GM18498 (cell line): ENCODE results near the gene MRPL52.
A peak's percentile ranks its signal among the peaks of the same experiment; 100 is the strongest.
"Not testable (repeated sequence)": the region's sequence is repeated elsewhere in the genome, so short reads cannot be mapped to it uniquely, and the experiment has no call there.

ENCODE experiments used
- ATAC-seq: cut with Tn5 transposase; IDR thresholded peaks from one replicate; pipeline ENCODE4 v1.9.1; 2021; ENCODE audit warnings: mild to moderate bottlenecking, moderate library complexity; ENCODE audit not compliant: unreplicated experiment

Gene MRPL52

GRCh38 chr14:22808388-22809209, 21.1 kb upstream of the MRPL52 start:
- ATAC-seq = no peak

- no peak for ATAC-seq
These were observed 18.0 kb upstream of the MRPL52 start for GRCh38 chr14:22811722-22812121.

GRCh38 chr14:22812744-22813143, 16.9 kb upstream of the MRPL52 start:
- ATAC-seq = no peak

GRCh38 chr14:22813145-22813544, 16.5 kb upstream of the MRPL52 start:
- no peak for ATAC-seq

GRCh38 chr14:22814373-22814772, 15.3 kb upstream of the MRPL52 start:
- no peak for ATAC-seq

GRCh38 chr14:22814941-22815713, 14.6 kb upstream of the MRPL52 start, which contains the start of gene SLC7A7:
TSS of gene SLC7A7 (minus strand) at chr14:22815435. CDS start at chr14:22813398, 2,037 bp downstream.
- no peak for ATAC-seq

- ATAC-seq = no peak
These were observed 10.3 kb upstream of the MRPL52 start for GRCh38 chr14:22819151-22819988.

- ATAC-seq = no peak
These were observed 9.0 kb upstream of the MRPL52 start for GRCh38 chr14:22820731-22821130.

- no peak for ATAC-seq
These were observed 8.3 kb upstream of the MRPL52 start for GRCh38 chr14:22821193-22822015.

- ATAC-seq = no peak
These were observed 7.6 kb upstream of the MRPL52 start for GRCh38 chr14:22822016-22822570.

GRCh38 chr14:22822571-22823098, 7.1 kb upstream of the MRPL52 start:
- ATAC-seq = peak; percentile 63

- ATAC-seq = no peak
These were observed 4.9 kb upstream of the MRPL52 start for GRCh38 chr14:22824711-22825359.

GRCh38 chr14:22829076-22829660, 519 bp upstream of the MRPL52 start:
- ATAC-seq = not testable (repeated sequence)

- no peak for ATAC-seq
These were observed 840 bp downstream of the MRPL52 start for GRCh38 chr14:22830443-22831010.

GRCh38 chr14:22835505-22835904, 5.8 kb downstream of the MRPL52 start:
- no peak for ATAC-seq

- ATAC-seq = no peak
These were observed 6.8 kb downstream of the MRPL52 start, which contains the start of gene MMP14 for GRCh38 chr14:22836301-22837113. TSS of gene MMP14 (plus strand) at chr14:22836585. CDS start at chr14:22836818, 233 bp downstream.

- no peak for ATAC-seq
These were observed 7.5 kb downstream of the MRPL52 start for GRCh38 chr14:22837114-22837749.
